Endodermal cell (in vitro differentiated cells): ENCODE measurements around the gene WAPL. TPM values are rescaled to one million over a fixed set of nuclear protein-coding genes. Genes with fewer than 3 reads are reported as not detected.
"Not testable (repeated sequence)": the region's sequence is repeated elsewhere in the genome, so short reads cannot be mapped to it uniquely, and the experiment has no call there.

Experiments used
- DNase-seq: peaks from one replicate; pipeline ENCODE4 v3.0.0-alpha.2; 2017
- H3K27ac ChIP-seq: 2 replicates; pipeline ENCODE4 v1.5.1; 2013; ENCODE audit warnings: mild to moderate bottlenecking, low read depth, low read length, moderate library complexity
- H3K27me3 ChIP-seq: 2 replicates; pipeline ENCODE4 v1.6.1; 2013; ENCODE audit warnings: mild to moderate bottlenecking, low read length, moderate library complexity; ENCODE audit not compliant: insufficient read depth, control insufficient read depth, poor library complexity, severe bottlenecking
- H3K36me3 ChIP-seq: 2 replicates; pipeline ENCODE4 v1.7.0; 2013; ENCODE audit warnings: mild to moderate bottlenecking, low read length, moderate library complexity; ENCODE audit not compliant: control insufficient read depth, insufficient read depth
- H3K4me1 ChIP-seq: one replicate; pipeline ENCODE4 v1.7.0; 2013; ENCODE audit warnings: low read length; ENCODE audit not compliant: control insufficient read depth, insufficient read depth
- H3K4me3 ChIP-seq: 2 replicates; pipeline ENCODE4 v1.5.1; 2013; ENCODE audit warnings: mild to moderate bottlenecking, low read length, moderate library complexity
- H3K9ac ChIP-seq: 2 replicates; pipeline ENCODE4 v1.6.1; 2013; ENCODE audit warnings: mild to moderate bottlenecking, low read length, moderate library complexity; ENCODE audit not compliant: poor library complexity, severe bottlenecking; ENCODE audit errors: extremely low read depth
- H3K9me3 ChIP-seq: 2 replicates; pipeline ENCODE4 v1.6.1; 2013; ENCODE audit warnings: mild to moderate bottlenecking, low read length, moderate library complexity; ENCODE audit not compliant: control insufficient read depth
- H3K27ac Mint-ChIP-seq: 2 replicates; pipeline ENCODE4 v1.8.0; 2020; ENCODE audit warnings: mixed read lengths
- H3K27me3 Mint-ChIP-seq: 2 replicates; pipeline ENCODE4 v1.8.0; 2021; ENCODE audit warnings: mild to moderate bottlenecking, mixed read lengths; ENCODE audit not compliant: insufficient read depth
- H3K36me3 Mint-ChIP-seq: 2 replicates; pipeline ENCODE4 v1.8.0; 2020; ENCODE audit warnings: low read depth, mixed read lengths
- H3K4me1 Mint-ChIP-seq: 2 replicates; pipeline ENCODE4 v1.8.0; 2020; ENCODE audit warnings: mixed read lengths
- H3K4me3 Mint-ChIP-seq: 2 replicates; pipeline ENCODE4 v1.8.0; 2020; ENCODE audit warnings: mild to moderate bottlenecking, moderate library complexity, mixed read lengths
- H3K9me3 Mint-ChIP-seq: 2 replicates; pipeline ENCODE4 v1.8.0; 2020; ENCODE audit warnings: mild to moderate bottlenecking, mixed read lengths
- WGBS, 2 experiments: methylation state at CpG; one replicate each; pipeline versions ENCODE4 v1.1.5 to v1.1.7; 2013; ENCODE audit warnings: missing lambda C conversion rate in 2 of 2, mixed read lengths in 1 of 2; ENCODE audit not compliant: insufficient coverage in 1 of 2, insufficient read length in 1 of 2; 5-methylcytosine and 5-hydroxymethylcytosine counted together
- total RNA-seq, 2 donors: library from RNA; stranded (reverse); fragmentation: NEBNext Ultra II Directional in 1 of 2; extraction: Animal tissue kit (Norgen Biotek cat#: 25700) in 1 of 2; gene quantifications; 2 replicates in 1 of 2; 3 replicates in 1 of 2; pipeline ENCODE4 v1.2.1, GENCODE V29; 2021
- TF ChIP-seq, protein P1 (sequence below): fragments of 200-600 bp; sonication (generic); conservative IDR thresholded peaks from 2 replicates; pipeline ENCODE4 v1.5.0; 2021; ENCODE audit warnings: antibody characterized with exemption, mild to moderate bottlenecking

Gene WAPL
- total RNA-seq, 2 donors from 2014 or later, result 48.0 to 54.1 TPM

DNA sequence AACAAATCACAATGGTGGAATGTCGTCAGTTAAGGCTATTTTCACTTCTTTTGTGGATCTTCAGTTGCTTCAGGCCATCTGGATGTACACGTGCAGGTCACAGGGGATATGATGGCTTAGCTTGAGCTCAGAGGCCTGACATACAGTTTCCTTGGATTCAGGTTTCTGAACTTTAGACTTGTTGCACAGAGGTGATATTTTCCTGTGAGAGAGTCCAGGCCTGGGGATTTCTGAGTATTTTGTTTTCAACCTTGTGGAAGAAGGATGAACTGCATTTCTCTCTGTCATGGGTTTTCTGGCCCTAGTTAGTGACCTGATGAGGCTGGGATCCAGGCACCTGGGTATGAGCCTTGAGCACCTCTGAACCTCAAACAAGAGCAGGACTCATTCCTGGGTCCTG, 44.9 kb upstream of the WAPL start:
- H3K4me3 ChIP-seq, DNase-seq, H3K4me1 ChIP-seq, H3K27ac ChIP-seq, H3K4me3 Mint-ChIP-seq, H3K9me3 ChIP-seq, H3K9ac ChIP-seq, H3K27me3 ChIP-seq, H3K36me3 Mint-ChIP-seq, H3K4me1 Mint-ChIP-seq, H3K27ac Mint-ChIP-seq, H3K27me3 Mint-ChIP-seq, H3K36me3 ChIP-seq: not testable (repeated sequence)
- 87 to 90% methylated on average over 2 of the region's 2 CpGs for WGBS, 2 experiments
- H3K9me3 Mint-ChIP-seq, result peaks cover 18% of the 10 kb centered on the region
- TF ChIP-seq, protein P1, sequence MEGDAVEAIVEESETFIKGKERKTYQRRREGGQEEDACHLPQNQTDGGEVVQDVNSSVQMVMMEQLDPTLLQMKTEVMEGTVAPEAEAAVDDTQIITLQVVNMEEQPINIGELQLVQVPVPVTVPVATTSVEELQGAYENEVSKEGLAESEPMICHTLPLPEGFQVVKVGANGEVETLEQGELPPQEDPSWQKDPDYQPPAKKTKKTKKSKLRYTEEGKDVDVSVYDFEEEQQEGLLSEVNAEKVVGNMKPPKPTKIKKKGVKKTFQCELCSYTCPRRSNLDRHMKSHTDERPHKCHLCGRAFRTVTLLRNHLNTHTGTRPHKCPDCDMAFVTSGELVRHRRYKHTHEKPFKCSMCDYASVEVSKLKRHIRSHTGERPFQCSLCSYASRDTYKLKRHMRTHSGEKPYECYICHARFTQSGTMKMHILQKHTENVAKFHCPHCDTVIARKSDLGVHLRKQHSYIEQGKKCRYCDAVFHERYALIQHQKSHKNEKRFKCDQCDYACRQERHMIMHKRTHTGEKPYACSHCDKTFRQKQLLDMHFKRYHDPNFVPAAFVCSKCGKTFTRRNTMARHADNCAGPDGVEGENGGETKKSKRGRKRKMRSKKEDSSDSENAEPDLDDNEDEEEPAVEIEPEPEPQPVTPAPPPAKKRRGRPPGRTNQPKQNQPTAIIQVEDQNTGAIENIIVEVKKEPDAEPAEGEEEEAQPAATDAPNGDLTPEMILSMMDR, result peak; percentile 51

DNA sequence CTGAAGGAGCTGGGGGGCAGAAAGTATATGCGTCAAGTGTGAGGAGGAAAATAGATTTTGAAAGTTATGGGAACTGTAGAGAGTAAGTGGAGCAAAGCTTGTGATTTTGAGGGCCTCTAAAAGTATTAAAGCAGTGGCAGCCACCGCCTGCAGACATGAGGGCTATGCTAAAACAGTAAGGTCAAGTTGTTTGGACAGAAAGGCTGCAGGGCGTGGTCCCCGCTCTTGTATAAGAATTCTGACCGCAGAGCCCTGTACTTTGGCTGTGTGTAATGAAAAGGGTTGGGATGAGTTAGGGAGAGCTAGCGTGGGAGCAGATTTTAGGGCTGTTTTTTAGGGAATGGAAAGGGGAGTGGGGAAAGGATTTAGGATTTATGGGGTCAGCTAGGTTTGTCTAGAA, 41.7 kb upstream of the WAPL start:
- DNase-seq, H3K27me3 ChIP-seq, H3K4me3 Mint-ChIP-seq, H3K36me3 ChIP-seq, H3K4me3 ChIP-seq, H3K9me3 Mint-ChIP-seq, H3K27ac ChIP-seq, H3K36me3 Mint-ChIP-seq, H3K9me3 ChIP-seq, H3K4me1 ChIP-seq, H3K9ac ChIP-seq, H3K4me1 Mint-ChIP-seq, H3K27ac Mint-ChIP-seq, H3K27me3 Mint-ChIP-seq: not testable (repeated sequence)
- WGBS, 2 experiments, result 79 to 80% methylated on average over 5 to 6 of the region's 6 CpGs

DNA sequence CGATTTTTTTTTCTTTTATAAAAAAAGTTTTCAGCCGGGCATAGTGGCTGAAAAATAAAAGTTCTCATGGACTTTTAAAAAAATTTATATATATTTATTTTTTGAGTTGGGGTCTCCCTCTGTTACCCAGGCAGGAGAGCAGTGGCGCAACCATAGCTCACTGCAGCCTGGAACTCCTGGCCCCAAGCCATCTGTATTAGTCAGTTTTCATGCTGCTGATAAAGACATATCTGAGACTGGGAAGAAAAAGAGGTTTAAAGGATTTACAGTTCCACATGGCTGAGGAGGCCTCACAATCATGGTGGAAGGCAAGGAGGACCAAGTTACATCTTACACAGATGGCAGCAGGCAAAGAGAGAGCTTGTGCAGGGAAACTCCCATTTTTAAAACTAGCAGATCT, 37.1 kb upstream of the WAPL start:
- H3K4me1 ChIP-seq, H3K9me3 Mint-ChIP-seq, H3K4me3 ChIP-seq, H3K4me1 Mint-ChIP-seq, DNase-seq, H3K36me3 Mint-ChIP-seq, H3K36me3 ChIP-seq, H3K27me3 ChIP-seq, H3K9me3 ChIP-seq, H3K4me3 Mint-ChIP-seq, H3K9ac ChIP-seq, H3K27me3 Mint-ChIP-seq, H3K27ac ChIP-seq, H3K27ac Mint-ChIP-seq: not testable (repeated sequence)
- 88% methylated on average over 2 of the region's 3 CpGs; no CpG with 5 or more reads in 1 of the 2 experiments for WGBS, 2 experiments

DNA sequence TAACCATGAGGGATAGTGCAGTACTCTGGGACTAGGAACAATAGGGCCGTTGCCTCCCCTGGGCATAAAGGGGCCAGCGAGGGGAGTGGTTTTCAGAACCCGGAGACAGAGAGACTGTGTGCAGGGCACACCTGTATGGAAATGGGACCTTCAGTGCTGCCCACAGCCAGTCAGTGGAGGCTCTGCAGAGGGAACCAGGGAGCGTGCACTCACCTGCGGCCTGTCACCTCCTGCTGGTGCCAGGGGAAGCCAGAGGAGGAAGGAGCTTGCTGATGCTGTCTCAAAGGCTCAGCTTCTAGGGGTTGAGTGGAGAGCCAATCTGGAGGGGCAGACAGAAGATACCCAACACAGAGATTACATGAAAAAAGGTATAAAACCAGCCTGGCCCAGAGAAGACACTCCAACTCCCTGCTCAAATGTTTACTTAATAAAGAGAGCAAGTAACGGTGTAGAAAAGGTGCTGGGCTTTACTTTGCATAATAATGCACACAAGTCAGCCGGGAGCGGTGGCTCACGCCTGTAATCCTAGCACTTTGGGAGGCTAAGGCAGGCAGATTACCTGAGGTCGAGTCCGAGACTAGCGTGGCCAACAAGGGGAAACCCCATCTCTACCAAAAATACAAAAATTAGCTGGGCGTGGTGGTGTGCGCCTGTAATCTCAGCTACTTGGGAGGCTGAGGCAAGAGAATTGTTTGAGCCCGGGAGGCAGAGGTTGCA, 35.5 kb upstream of the WAPL start:
- Histone ChIP-seq H3K4me3 (no peak overlapping the region), H3K4me1 (no peaks in the 10 kb centered on the region), H3K36me3 (no peaks in the 10 kb centered on the region), H3K27me3 (no peaks in the 10 kb centered on the region), H3K9ac (no peak overlapping the region), H3K27ac (no peak overlapping the region), H3K9me3 (no peaks in the 10 kb centered on the region)
- Mint-ChIP-seq H3K4me3 (no peak overlapping the region), H3K27me3 (no peaks in the 10 kb centered on the region), H3K36me3 (no peaks in the 10 kb centered on the region), H3K27ac (no peak overlapping the region), H3K9me3 (no peaks in the 10 kb centered on the region), H3K4me1 (no peaks in the 10 kb centered on the region)
- 83 to 89% methylated on average over 9 to 15 of the region's 15 CpGs for WGBS, 2 experiments
- TF ChIP-seq, protein P1, result no peak
- no peak for DNase-seq
